HepG2 (cell line): ENCODE results near the gene STAT5A. TPM values are rescaled to one million over a fixed set of nuclear protein-coding genes. Genes with fewer than 3 reads are reported as not detected.

Experiments used
- ZBTB2 ChIP-seq: sonication (generic); formaldehyde crosslinking; IDR thresholded peaks from 2 replicates; pipeline ENCODE4 v1.8.0; 2022; ENCODE audit warnings: low read depth, missing genetic modification reagents
- ZBTB40 ChIP-seq, 2 experiments: fragments of 450-650 bp in 1 of 2; sonication (generic) in 1 of 2; formaldehyde crosslinking in 1 of 2; IDR thresholded peaks; 2 replicates each; pipeline versions ENCODE4 v1.6.1 to v1.8.0; 2016 to 2022; ENCODE audit warnings: antibody characterized with exemption in 1 of 2, mild to moderate bottlenecking in 1 of 2, missing genetic modification reagents in 1 of 2
- ZNF362 ChIP-seq: sonication (generic); formaldehyde crosslinking; IDR thresholded peaks from 2 replicates; pipeline ENCODE4 v1.4.0; 2020; ENCODE audit warnings: missing genetic modification reagents, mild to moderate bottlenecking, borderline replicate concordance
- polyA plus RNA-seq, 8 experiments: library from polyadenylated mRNA; depleted of rRNA in 3 of 8; stranded (reverse) in 7 of 8; unstranded in 1 of 8; fragments of >200 nt; fragmentation: Illumina TruSeq in 4 of 8; extraction: Trizol in 4 of 8; gene quantifications; 2 replicates each; pipeline versions ENCODE4 v1.2.1 to v1.2.3, GENCODE V29; 2011 to 2016; ENCODE audit warnings: low read depth in 4 of 8, missing spikeins in 1 of 8, mixed read lengths in 1 of 8; ENCODE audit not compliant: insufficient read depth in 1 of 8
- total RNA-seq, 5 experiments: library from RNA; depleted of rRNA; stranded (reverse); fragments of >200 nt; fragmentation: Illumina TruSeq; extraction: Trizol; gene quantifications; 2 replicates each; pipeline ENCODE4 v1.2.3, GENCODE V29; 2016; ENCODE audit warnings: low read depth in 1 of 5

STAT5A gene
- total and polyA plus RNA-seq, 2 of the 13 experiments (the other 11 are each of a cell fraction or from before 2014, with no cell fraction given): 1.4 to 4.1 TPM

GRCh38 chr17:42321555-42321954, 33.3 kb downstream of the STAT5A start (continued):
- TF ChIP-seq ZBTB40 (IDR thresholded peaks at IDR 0.05) (no peak), ZBTB40 (CRISPR knock-in tag; IDR thresholded peaks at IDR 0.05) (no peak), ZNF362 (CRISPR knock-in tag) (no peak), ZBTB2 (no peak)
